Natural killer cell (primary cell): ENCODE results near the gene RBM33. TPM values are rescaled to one million over a fixed set of nuclear protein-coding genes. Genes with fewer than 3 reads are reported as not detected.

ENCODE experiments used
- ATAC-seq, 3 donors: fragments of 150-1000 bp in 2 of 3; fragments of 200-7000 bp in 1 of 3; cut with Tn5 transposase; 1 replicate in 1 of 3; 2 replicates in 2 of 3; pipeline ENCODE4 v1.10.0; 2021; ENCODE audit warnings: mild to moderate bottlenecking in 2 of 3, moderate library complexity in 2 of 3
- DNase-seq, 2 donors: peaks; one replicate each; pipeline versions ENCODE4 v3.0.0 to v3.0.0-alpha.2; 2013 to 2021; ENCODE audit warnings: mixed read lengths in 1 of 2
- H3K27ac ChIP-seq: one replicate; pipeline ENCODE4 v1.5.1; 2013; ENCODE audit warnings: mild to moderate bottlenecking, low read length
- H3K27me3 ChIP-seq: one replicate; pipeline ENCODE4 v1.6.1; 2013; ENCODE audit warnings: low read length; ENCODE audit not compliant: control insufficient read depth, insufficient read depth
- H3K36me3 ChIP-seq: one replicate; pipeline ENCODE4 v1.6.1; 2013; ENCODE audit warnings: low read length; ENCODE audit not compliant: control insufficient read depth, insufficient read depth
- H3K4me1 ChIP-seq: one replicate; pipeline ENCODE4 v1.6.1; 2013; ENCODE audit warnings: low read length; ENCODE audit not compliant: control insufficient read depth, insufficient read depth
- H3K4me3 ChIP-seq: one replicate; pipeline ENCODE4 v1.5.1; 2013; ENCODE audit warnings: low read length
- H3K9me3 ChIP-seq: one replicate; pipeline ENCODE4 v1.6.1; 2013; ENCODE audit warnings: low read length; ENCODE audit not compliant: control insufficient read depth, insufficient read depth
- H3K27ac Mint-ChIP-seq, 2 donors: one replicate each; pipeline ENCODE4 v1.8.0; 2022; ENCODE audit warnings: mild to moderate bottlenecking in 2 of 2, mixed read lengths in 2 of 2, moderate library complexity in 1 of 2
- H3K27me3 Mint-ChIP-seq, 2 donors: one replicate each; pipeline ENCODE4 v1.8.0; 2022; ENCODE audit warnings: low read depth in 2 of 2, mixed read lengths in 2 of 2
- H3K36me3 Mint-ChIP-seq: one replicate; pipeline ENCODE4 v1.8.0; 2022; ENCODE audit warnings: mixed read lengths
- H3K4me1 Mint-ChIP-seq, 2 donors: one replicate each; pipeline ENCODE4 v1.8.0; 2022; ENCODE audit warnings: mixed read lengths in 2 of 2
- H3K4me3 Mint-ChIP-seq: one replicate; pipeline ENCODE4 v1.8.0; 2022; ENCODE audit warnings: mild to moderate bottlenecking, moderate library complexity, mixed read lengths
- H3K9me3 Mint-ChIP-seq, 2 donors: one replicate each; pipeline ENCODE4 v1.8.0; 2022; ENCODE audit warnings: mixed read lengths in 2 of 2
- CTCF ChIP-seq: fragments of 200-600 bp; IDR thresholded peaks from one replicate; pipeline ENCODE4 v1.8.0; 2022; ENCODE audit warnings: antibody characterized with exemption
- WGBS: methylation state at CpG from one replicate; pipeline ENCODE4 v1.1.7; 2013; ENCODE audit warnings: missing lambda C conversion rate; ENCODE audit not compliant: insufficient coverage; 5-methylcytosine and 5-hydroxymethylcytosine counted together
- intact Hi-C: fragments of 100-400 bp; cut with micrococcal nuclease; formaldehyde crosslinking; loops from one replicate; pipeline ENCODE4 v1.14.2; 2022
- total RNA-seq, 4 donors: library from RNA; stranded (reverse); fragments of 120-200 nt in 1 of 4; gene quantifications; one replicate each; pipeline versions ENCODE4 v1.2.3 to v1.2.4, GENCODE V29; 2013 to 2022

The RBM33 gene
- total RNA-seq, 3 donors from 2014 or later (not counting 1 experiment from before 2014, with no cell fraction given): 161 to 182 (median 182) TPM

GRCh38 chr7:155763691-155764437, 119.4 kb downstream of the RBM33 start:
- H3K9me3 Mint-ChIP-seq: no peaks in the 10 kb centered on the region
- H3K27me3 ChIP-seq: no peaks in the 10 kb centered on the region
- H3K27me3 Mint-ChIP-seq: no peaks in the 10 kb centered on the region
- H3K9me3 ChIP-seq: no peaks in the 10 kb centered on the region
- peak; percentile 79 to 81 (median 81) for ATAC-seq
- H3K4me3 Mint-ChIP-seq: peak overlapping the region; percentile 88
- peak; percentile 49 to 76 for DNase-seq
- H3K27ac ChIP-seq: peak overlapping the region; percentile 68
- peak overlapping the region; percentile 93 to 97 for H3K27ac Mint-ChIP-seq
- peaks cover 57 to 69% of the 10 kb centered on the region in 2 donors for H3K4me1 Mint-ChIP-seq
- TF ChIP-seq CTCF: no peak
- 6% methylated on average over 27 of the region's 27 CpGs for WGBS
- intact Hi-C loops: loop anchor here (5.0 to 10.0 kb wide), 2 partner anchors 37 to 389 kb away; no protein-coding TSS in a partner anchor
- peaks cover 23% of the 10 kb centered on the region for H3K36me3 ChIP-seq
- H3K36me3 Mint-ChIP-seq: no peaks in the 10 kb centered on the region
- peak overlapping the region; percentile 1 for H3K4me3 ChIP-seq
- peaks cover 33% of the 10 kb centered on the region for H3K4me1 ChIP-seq

- no peak for TF ChIP-seq CTCF
- Histone ChIP-seq H3K4me1 (peaks cover 35% of the 10 kb centered on the region), H3K36me3 (peaks cover 27% of the 10 kb centered on the region), H3K27ac (peak overlapping the region; percentile 68), H3K4me3 (no peak overlapping the region), H3K27me3 (no peaks in the 10 kb centered on the region), H3K9me3 (no peaks in the 10 kb centered on the region)
- ATAC-seq: peak; percentile 28 to 51 (median 38)
- H3K4me3 Mint-ChIP-seq: peak overlapping the region; percentile 88
- DNase-seq: peak in 1 of 2 donors; percentile 60
- no peaks in the 10 kb centered on the region for H3K27me3 Mint-ChIP-seq
- H3K36me3 Mint-ChIP-seq: peaks cover under 1% of the 10 kb centered on the region
- 41% methylated on average over 7 of the region's 7 CpGs for WGBS
- intact Hi-C loops: loop anchor here (5.0 to 10.0 kb wide), 2 partner anchors 37 to 390 kb away; no protein-coding TSS in a partner anchor
- H3K27ac Mint-ChIP-seq: peak overlapping the region; percentile 93 to 97
- H3K4me1 Mint-ChIP-seq: peaks cover 57 to 69% of the 10 kb centered on the region in 2 donors
- H3K9me3 Mint-ChIP-seq: no peaks in the 10 kb centered on the region
Measured at GRCh38 chr7:155764438-155764793, 120.0 kb downstream of the RBM33 start.

DNA sequence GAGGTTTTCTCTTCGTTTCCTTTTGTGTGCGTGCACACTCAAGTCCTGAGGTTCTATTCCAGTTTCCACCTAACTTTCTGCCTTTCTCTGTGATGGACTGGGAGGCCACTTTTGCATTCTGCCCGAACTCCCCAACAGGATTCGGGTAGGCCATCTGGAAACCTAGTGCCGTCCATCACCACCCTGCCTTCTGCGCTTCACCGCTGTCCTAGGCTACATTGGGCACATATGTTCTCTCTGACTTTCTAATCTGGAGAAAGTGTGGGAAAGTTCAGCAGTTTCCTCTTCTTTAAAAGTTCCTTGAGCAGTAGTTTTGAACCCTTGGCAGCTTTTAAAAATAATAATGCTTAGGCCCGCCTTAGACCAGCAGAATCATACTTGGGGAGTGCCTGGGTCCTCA, 121.0 kb downstream of the RBM33 start:
- no peaks in the 10 kb centered on the region for H3K27me3 Mint-ChIP-seq
- no peak overlapping the region for H3K4me3 ChIP-seq
- H3K9me3 ChIP-seq: no peaks in the 10 kb centered on the region
- ATAC-seq (no peak), DNase-seq (no peak)
- H3K27me3 ChIP-seq: no peaks in the 10 kb centered on the region
- no peak for TF ChIP-seq CTCF
- no peak overlapping the region for H3K27ac ChIP-seq
- H3K36me3 Mint-ChIP-seq: peaks cover 7% of the 10 kb centered on the region
- peak overlapping the region; percentile 53 for H3K4me3 Mint-ChIP-seq
- H3K4me1 ChIP-seq: peaks cover 35% of the 10 kb centered on the region
- peak overlapping the region in 1 of 2 donors; percentile 8 for H3K27ac Mint-ChIP-seq
- H3K36me3 ChIP-seq: peaks cover 31% of the 10 kb centered on the region
- H3K4me1 Mint-ChIP-seq: peaks cover 57 to 64% of the 10 kb centered on the region in 2 donors
- no peaks in the 10 kb centered on the region for H3K9me3 Mint-ChIP-seq
- WGBS: 97% methylated on average over 8 of the region's 8 CpGs
- intact Hi-C loops: loop anchor here (10.0 kb wide), 1 partner anchor 391 kb away; no protein-coding TSS in a partner anchor
